ENCODE measurements around the gene IFT25.
A peak's percentile ranks its signal among the peaks of the same experiment; 100 is the strongest.
"Not testable (repeated sequence)": the region's sequence is repeated elsewhere in the genome, so short reads cannot be mapped to it uniquely, and the experiment has no call there.

The IFT25 gene

DNA sequence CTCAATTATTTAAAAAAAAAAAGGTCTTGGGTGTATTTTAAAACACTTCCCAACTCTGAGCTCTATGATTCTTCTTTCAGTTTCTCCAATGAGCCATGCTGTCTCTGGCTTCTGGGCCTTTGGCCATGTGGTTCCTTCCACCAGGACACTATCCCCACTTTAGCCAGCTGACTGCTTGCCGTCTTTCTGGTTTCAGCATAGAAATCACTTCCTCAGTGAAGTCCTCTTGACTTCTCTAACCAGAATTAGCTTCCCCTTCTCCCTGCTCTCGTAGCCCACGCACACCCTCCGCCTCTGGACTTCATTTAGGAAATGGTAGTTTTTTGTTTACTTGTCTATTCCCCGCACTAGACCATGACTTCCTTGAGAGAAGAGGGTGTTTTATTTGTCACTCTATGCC is 52.6 kb downstream of the IFT25 start:
- DNase-seq (ENCODE audit: insufficient read length, low spot score) (no peak), FAIRE-seq (peak; percentile 18)

DNA sequence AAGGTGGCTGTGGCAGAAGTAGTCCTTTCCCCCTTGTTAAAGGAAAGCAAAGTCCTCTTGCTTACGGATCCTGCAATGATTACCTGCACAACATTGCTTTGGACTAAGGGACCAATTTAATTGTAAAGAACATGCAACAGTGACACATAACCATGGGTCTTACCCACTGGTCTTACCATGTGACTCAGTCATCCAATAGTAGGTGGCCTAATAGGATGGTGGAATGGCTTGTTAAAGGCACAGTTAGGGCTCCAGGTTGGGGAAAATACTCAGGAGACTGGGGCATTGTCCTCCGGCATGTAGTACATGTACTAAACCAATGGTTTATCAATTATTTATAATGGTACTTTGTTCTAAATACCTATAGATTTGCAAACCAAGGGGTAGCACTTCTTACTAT is 53.8 kb downstream of the IFT25 start:
- DNase-seq (ENCODE audit: insufficient read length, low spot score): no peak
- no peak for FAIRE-seq

DNA sequence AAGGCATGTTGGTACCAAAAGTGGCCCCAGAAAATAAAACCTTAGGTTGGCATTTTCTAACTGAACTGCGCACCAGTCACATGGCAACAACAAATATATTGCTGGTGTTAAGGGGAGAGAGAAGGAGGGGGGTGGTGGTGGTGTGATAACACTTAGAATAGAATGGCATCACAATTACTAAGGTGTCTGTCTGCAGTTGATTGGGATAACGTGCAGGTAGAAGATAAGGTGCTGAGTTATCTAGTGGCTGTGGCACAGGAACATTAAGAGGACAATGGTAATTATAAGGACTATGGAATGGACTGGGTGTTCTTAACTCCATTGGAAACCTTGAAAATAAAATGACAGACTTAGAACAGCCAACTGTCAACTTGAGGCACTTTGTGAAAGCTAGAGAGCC is 54.5 kb downstream of the IFT25 start:
- DNase-seq (ENCODE audit: insufficient read length, low spot score) (no peak), FAIRE-seq (no peak)

DNA sequence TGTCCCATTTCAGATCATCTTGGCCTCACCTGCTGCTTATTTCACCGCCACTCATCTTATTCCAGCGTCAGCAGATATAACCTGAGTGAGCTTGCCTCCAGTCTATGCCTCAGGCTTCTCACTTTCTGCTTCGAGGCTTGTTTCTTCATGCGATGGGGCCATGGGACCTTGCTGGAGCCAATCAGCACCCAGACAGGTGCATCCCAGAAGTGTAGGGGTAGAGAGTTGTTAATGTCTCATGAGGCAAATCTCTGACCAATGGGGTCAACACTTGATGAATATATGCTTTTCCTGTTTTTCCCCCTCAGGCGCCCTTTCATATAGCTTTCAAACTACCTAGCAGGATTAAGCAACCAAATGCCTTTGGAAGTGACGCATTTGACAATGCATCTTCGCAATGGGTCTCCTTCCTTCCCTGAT is 55.0 kb downstream of the IFT25 start:
- DNase-seq (ENCODE audit: insufficient read length, low spot score) (no peak), FAIRE-seq (no peak)

DNA sequence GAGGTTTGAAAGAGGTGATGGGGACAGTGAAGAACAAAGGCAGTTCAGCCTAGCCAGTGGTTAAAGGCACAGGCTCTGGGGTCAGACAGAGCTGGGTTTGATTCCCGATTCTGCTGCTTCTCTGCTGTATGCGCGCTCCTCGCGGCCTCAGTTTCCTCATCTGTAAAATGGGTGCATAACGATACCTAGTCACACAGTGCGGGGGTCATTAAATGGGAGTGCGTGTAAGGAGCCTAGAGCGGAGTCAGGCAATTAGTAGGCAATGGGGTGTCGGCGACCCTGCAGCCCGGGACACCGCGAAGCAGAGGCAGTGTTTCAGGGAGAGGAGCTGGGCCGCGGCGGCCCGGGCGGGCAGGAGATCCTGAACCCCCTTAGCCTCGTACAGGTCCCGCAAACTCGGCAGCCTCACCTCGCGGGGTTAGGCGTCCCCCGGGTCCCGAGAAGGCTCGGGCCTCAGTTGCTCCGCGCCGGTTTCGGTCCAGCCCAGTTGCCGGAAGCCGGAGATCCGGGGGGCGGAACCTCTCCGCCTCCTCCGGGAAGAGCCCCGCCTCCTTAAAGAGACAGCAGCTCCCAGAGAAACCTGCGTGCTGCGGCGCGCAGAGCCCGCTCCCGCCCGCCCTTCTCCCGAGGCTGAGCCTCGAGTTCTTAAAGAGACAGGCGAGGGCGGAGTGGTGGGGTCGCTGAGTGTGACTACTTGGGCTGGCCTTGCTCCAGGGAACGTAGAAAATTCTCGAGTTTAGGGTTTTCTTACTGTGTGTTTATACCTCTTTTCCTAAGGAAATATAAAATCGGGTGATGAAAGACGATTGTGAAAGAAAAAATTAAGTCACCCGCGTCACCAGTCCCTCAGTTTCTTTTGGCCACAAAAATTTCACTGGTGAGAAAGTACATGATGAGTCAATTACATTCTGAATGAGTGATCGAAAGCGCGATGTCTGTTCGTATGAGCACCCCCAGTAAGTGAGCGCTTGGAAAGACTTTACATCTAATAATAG is 55.9 kb downstream of the IFT25 start, which contains the start of gene YIPF1:
YIPF1 (minus strand) TSS at position 494 of the 995 bp plus-strand sequence. CDS start 860 bp downstream, outside the sequence.
- peak; percentile 90 for FAIRE-seq
- DNase-seq (ENCODE audit: insufficient read length, low spot score): peak; percentile 67

DNA sequence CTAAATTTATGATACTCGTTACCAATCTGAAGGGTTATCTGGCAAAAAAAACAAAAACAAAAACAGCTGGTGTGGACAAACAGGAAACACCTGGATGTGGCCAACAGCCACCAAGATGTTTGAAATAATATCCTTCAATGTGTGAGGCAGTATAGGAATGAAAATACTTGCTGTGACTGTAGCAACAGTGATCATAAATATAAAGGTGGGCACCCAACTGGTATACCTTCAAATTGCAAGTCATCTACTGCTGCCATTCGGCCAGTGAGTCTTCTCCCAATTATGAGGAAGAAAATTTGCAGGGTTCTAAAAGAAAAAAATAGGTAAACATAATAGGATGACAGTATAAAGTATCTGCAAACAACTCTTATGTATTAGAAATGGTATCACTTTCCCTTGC is 56.8 kb downstream of the IFT25 start:
- FAIRE-seq (no peak), DNase-seq (ENCODE audit: insufficient read length, low spot score) (no peak)

- DNase-seq (ENCODE audit: insufficient read length, low spot score); FAIRE-seq: not testable (repeated sequence)
These were observed 61.9 kb downstream of the IFT25 start for GRCh38 chr1:53883600-53883999.

DNA sequence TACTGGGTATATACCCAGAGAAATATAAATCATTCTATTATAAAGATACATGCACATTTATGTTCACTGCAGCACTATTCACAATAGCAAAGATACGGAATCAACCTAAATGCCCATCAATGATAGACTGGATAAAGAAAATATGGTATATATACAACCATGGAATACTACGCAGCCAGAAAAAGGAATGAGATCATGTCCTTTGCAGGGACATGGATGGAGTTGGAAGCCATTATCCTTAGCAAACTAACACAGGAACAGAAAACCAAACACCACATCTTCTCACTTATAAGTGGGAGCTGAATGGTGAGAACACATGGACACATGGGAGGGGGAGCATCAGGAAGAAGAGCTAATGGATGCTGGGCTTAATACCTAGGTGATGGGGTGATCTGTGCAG is 63.6 kb downstream of the IFT25 start:
- not testable (repeated sequence) for FAIRE-seq; DNase-seq (ENCODE audit: insufficient read length, low spot score)

GRCh38 chr1:53878492-53879105 is 66.9 kb downstream of the IFT25 start:
- FAIRE-seq (no peak), DNase-seq (ENCODE audit: insufficient read length, low spot score) (no peak)

- not testable (repeated sequence) for FAIRE-seq; DNase-seq (ENCODE audit: insufficient read length, low spot score)
These were observed 70.3 kb downstream of the IFT25 start for GRCh38 chr1:53875150-53875549.

- FAIRE-seq: no peak
- DNase-seq (ENCODE audit: insufficient read length, low spot score): no peak
These were observed 73.6 kb downstream of the IFT25 start for GRCh38 chr1:53871773-53872484.
